WTC11 (cell line): ENCODE measurements around the gene RPAIN. TPM values are rescaled to one million over a fixed set of nuclear protein-coding genes. Genes with fewer than 3 reads are reported as not detected.
A peak's percentile ranks its signal among the peaks of the same experiment; 100 is the strongest.

ENCODE experiments used
- ATAC-seq: fragments of 200-7000 bp; cut with Tn5 transposase; 2 replicates; pipeline ENCODE4 v1.10.0; 2021; ENCODE audit warnings: mild to moderate bottlenecking, moderate library complexity
- CTCF ChIA-PET: fragments of 300-600 bp; sonication (Branson Sonifier 250); formaldehyde crosslinking; loops from one replicate; lab custom pipeline; 2021; ENCODE audit warnings: antibody characterized with exemption; lab: Charles Lee
- POLR2A ChIA-PET: fragments of 350-600 bp; sonication (Branson Sonifier 250); formaldehyde crosslinking; loops from one replicate; lab custom pipeline; 2021; ENCODE audit warnings: antibody characterized with exemption; lab: Charles Lee
- DNase-seq: peaks from one replicate; pipeline ENCODE4 v3.0.0; 2021; ENCODE audit warnings: low spot score
- H3K27ac Mint-ChIP-seq: 2 replicates; pipeline ENCODE4 v1.8.0; 2021; ENCODE audit warnings: mixed read lengths
- H3K27me3 Mint-ChIP-seq: 2 replicates; pipeline ENCODE4 v1.8.0; 2021; ENCODE audit warnings: low read depth, mild to moderate bottlenecking, moderate library complexity, mixed read lengths
- H3K36me3 Mint-ChIP-seq: 2 replicates; pipeline ENCODE4 v1.8.0; 2021; ENCODE audit warnings: mixed read lengths
- H3K4me1 Mint-ChIP-seq: 2 replicates; pipeline ENCODE4 v1.8.0; 2022; ENCODE audit warnings: mixed read lengths
- H3K4me3 Mint-ChIP-seq: 2 replicates; pipeline ENCODE4 v1.8.0; 2021; ENCODE audit warnings: mild to moderate bottlenecking, moderate library complexity, mixed read lengths
- H3K9me3 Mint-ChIP-seq: 2 replicates; pipeline ENCODE4 v1.8.0; 2021; ENCODE audit warnings: mixed read lengths
- ATF3 ChIP-seq: sonication (generic); formaldehyde crosslinking; conservative IDR thresholded peaks from 2 replicates; pipeline ENCODE4 v1.8.1; 2022; ENCODE audit warnings: mild to moderate bottlenecking, missing genetic modification reagents
- CDX4 ChIP-seq: fragments of 250-450 bp; sonication (Bioruptor Pico); IDR thresholded peaks from 2 replicates; pipeline ENCODE4 v1.9.0; 2021; ENCODE audit warnings: moderate library complexity, mild to moderate bottlenecking, inconsistent platforms, borderline replicate concordance
- CREB1 ChIP-seq: sonication (generic); formaldehyde crosslinking; IDR thresholded peaks from 2 replicates; pipeline ENCODE4 v1.8.0; 2023; ENCODE audit warnings: mild to moderate bottlenecking, missing genetic modification reagents
- CREM ChIP-seq: sonication (generic); formaldehyde crosslinking; IDR thresholded peaks from 2 replicates; pipeline ENCODE4 v1.8.1; 2022; ENCODE audit warnings: mild to moderate bottlenecking, missing genetic modification reagents, moderate library complexity
- E2F1 ChIP-seq: sonication (generic); formaldehyde crosslinking; IDR thresholded peaks from 2 replicates; pipeline ENCODE4 v1.8.0; 2022; ENCODE audit warnings: mild to moderate bottlenecking, missing genetic modification reagents
- FOXK1 ChIP-seq: sonication (generic); formaldehyde crosslinking; IDR thresholded peaks from 2 replicates; pipeline ENCODE4 v1.8.0; 2022; ENCODE audit warnings: mild to moderate bottlenecking, moderate library complexity, missing genetic modification reagents
- GABPB1 ChIP-seq: sonication (generic); formaldehyde crosslinking; IDR thresholded peaks from 2 replicates; pipeline ENCODE4 v1.8.1; 2023; ENCODE audit warnings: mild to moderate bottlenecking, missing genetic modification reagents
- GRHL2 ChIP-seq: fragments of 250-450 bp; sonication (Bioruptor Pico); IDR thresholded peaks from 2 replicates; pipeline ENCODE4 v1.8.0; 2022; ENCODE audit warnings: mild to moderate bottlenecking, moderate library complexity; ENCODE audit not compliant: insufficient replicate concordance, severe bottlenecking
- GTF2I ChIP-seq: fragments of 250-450 bp; sonication (Bioruptor Pico); conservative IDR thresholded peaks from 2 replicates; pipeline ENCODE4 v1.4.0; 2021; ENCODE audit warnings: mild to moderate bottlenecking
- JAZF1 ChIP-seq: fragments of 250-450 bp; sonication (Bioruptor Pico); IDR thresholded peaks from 2 replicates; pipeline ENCODE4 v1.9.0; 2021; ENCODE audit warnings: moderate library complexity, mild to moderate bottlenecking, inconsistent platforms
- KAT7 ChIP-seq: sonication (generic); formaldehyde crosslinking; IDR thresholded peaks from 2 replicates; pipeline ENCODE4 v1.8.1; 2023; ENCODE audit warnings: missing genetic modification reagents, mild to moderate bottlenecking, borderline replicate concordance
- MAX ChIP-seq: sonication (generic); formaldehyde crosslinking; IDR thresholded peaks from 2 replicates; pipeline ENCODE4 v1.8.0; 2022; ENCODE audit warnings: mild to moderate bottlenecking, missing genetic modification reagents
- MXD4 ChIP-seq: fragments of 250-450 bp; sonication (Bioruptor Pico); IDR thresholded peaks from 2 replicates; pipeline ENCODE4 v1.8.0; 2021; ENCODE audit warnings: mild to moderate bottlenecking, moderate library complexity, borderline replicate concordance
- NFE2L1 ChIP-seq: sonication (generic); formaldehyde crosslinking; IDR thresholded peaks from 2 replicates; pipeline ENCODE4 v1.8.1; 2023; ENCODE audit warnings: missing genetic modification reagents
- RELA ChIP-seq: sonication (generic); formaldehyde crosslinking; IDR thresholded peaks from 2 replicates; pipeline ENCODE4 v1.8.1; 2022; ENCODE audit warnings: missing genetic modification reagents, mild to moderate bottlenecking, borderline replicate concordance
- TEAD1 ChIP-seq: sonication (generic); formaldehyde crosslinking; IDR thresholded peaks from 2 replicates; pipeline ENCODE4 v1.8.0; 2022; ENCODE audit warnings: mild to moderate bottlenecking, missing genetic modification reagents
- TP53 ChIP-seq: sonication (generic); formaldehyde crosslinking; IDR thresholded peaks from 2 replicates; pipeline ENCODE4 v1.8.1; 2023; ENCODE audit warnings: mild to moderate bottlenecking, missing genetic modification reagents
- ZNF138 ChIP-seq: sonication (generic); formaldehyde crosslinking; conservative IDR thresholded peaks from 2 replicates; pipeline ENCODE4 v1.8.1; 2022; ENCODE audit warnings: mild to moderate bottlenecking, moderate library complexity, missing genetic modification reagents
- ZNF219 ChIP-seq: sonication (generic); formaldehyde crosslinking; IDR thresholded peaks from 2 replicates; pipeline ENCODE4 v1.8.0; 2023; ENCODE audit warnings: missing genetic modification reagents, mild to moderate bottlenecking, borderline replicate concordance
- ZNF281 ChIP-seq: sonication (generic); formaldehyde crosslinking; IDR thresholded peaks from 2 replicates; pipeline ENCODE4 v1.8.0; 2023; ENCODE audit warnings: mild to moderate bottlenecking, missing genetic modification reagents
- ZNF317 ChIP-seq: sonication (generic); formaldehyde crosslinking; IDR thresholded peaks from 2 replicates; pipeline ENCODE4 v1.8.1; 2023; ENCODE audit warnings: low read depth, mild to moderate bottlenecking, moderate library complexity, missing genetic modification reagents, borderline replicate concordance
- total RNA-seq: library from RNA; stranded (reverse); gene quantifications from 3 replicates; pipeline ENCODE4 v1.2.3, GENCODE V29; 2021

The RPAIN gene
- total RNA-seq, 1 experiment from 2014 or later = 67.8 TPM

- H3K27me3 Mint-ChIP-seq = no peaks in the 10 kb centered on the region
- CTCF ChIA-PET = interaction anchor here (0.7 to 3.3 kb wide), 31 partner anchors 9 to 1273 kb away, joined by 3 to 31 read pairs (median 4); partner anchors contain the start of genes DERL2, DHX33, MIS12 and NUP88
- peak overlapping the region; percentile 89 for H3K27ac Mint-ChIP-seq
- peaks cover 55% of the 10 kb centered on the region for H3K36me3 Mint-ChIP-seq
- POLR2A ChIA-PET = interaction anchor here (0.5 to 1.0 kb wide), 3 partner anchors 16 to 29 kb away, joined by 4 to 10 read pairs (median 5); partner anchors contain the start of genes DHX33, NUP88 and RPAIN
- TF ChIP-seq TP53 (CRISPR knock-in tag) = no peak
- TF ChIP-seq MAX = no peak
- no peak for TF ChIP-seq GABPB1
- TF ChIP-seq ATF3 (CRISPR knock-in tag) = no peak
- TF ChIP-seq E2F1 = no peak
- TF ChIP-seq MXD4 (CRISPR knock-in tag) = no peak
- TF ChIP-seq GRHL2 (CRISPR knock-in tag) = no peak
- TF ChIP-seq KAT7 (CRISPR knock-in tag) = no peak
- TF ChIP-seq JAZF1 (CRISPR knock-in tag) = no peak
- TF ChIP-seq, all 79 proteins: peak for 0
- Mint-ChIP-seq H3K4me3 (peak overlapping the region; percentile 88), H3K9me3 (no peaks in the 10 kb centered on the region), H3K4me1 (peaks cover 20% of the 10 kb centered on the region)
- DNase-seq (no peak), ATAC-seq (peak; percentile 24)
These were observed 19.4 kb downstream of the RPAIN start for GRCh38 chr17:5439446-5439764.

- ChIA-PET CTCF (no interaction called here), POLR2A (no interaction called here)
- TF ChIP-seq CDX4 (no peak), ZNF219 (CRISPR knock-in tag) (no peak), CREM (CRISPR knock-in tag) (no peak), ZNF138 (CRISPR knock-in tag) (no peak), ZNF281 (CRISPR knock-in tag) (no peak), RELA (CRISPR knock-in tag) (no peak), ZNF317 (CRISPR knock-in tag) (no peak), TEAD1 (CRISPR knock-in tag) (no peak), FOXK1 (CRISPR knock-in tag) (no peak), CREB1 (no peak), GTF2I (CRISPR knock-in tag) (no peak), NFE2L1 (CRISPR knock-in tag) (no peak)
- ATAC-seq (no peak), DNase-seq (no peak)
- Mint-ChIP-seq H3K4me1 (peaks cover 7% of the 10 kb centered on the region; the same call in 1 of the 2 replicates), H3K9me3 (no peaks in the 10 kb centered on the region), H3K27me3 (no peaks in the 10 kb centered on the region), H3K27ac (no peak overlapping the region), H3K36me3 (peaks cover 50% of the 10 kb centered on the region), H3K4me3 (no peak overlapping the region)
These were observed 23.7 kb downstream of the RPAIN start for GRCh38 chr17:5443728-5444127.
